GM03348 (cell line): ENCODE data around the gene GOLIM4.

ENCODE experiments used
- DNase-seq: peaks from one replicate; pipeline ENCODE4 v3.0.0; 2012; ENCODE audit warnings: low spot score

Gene GOLIM4

GRCh38 chr3:167992381-167992780, 103.3 kb downstream of the GOLIM4 start:
- no peak for DNase-seq

GRCh38 chr3:167991213-167991612, 104.5 kb downstream of the GOLIM4 start:
- no peak for DNase-seq

GRCh38 chr3:167989999-167990398, 105.7 kb downstream of the GOLIM4 start:
- no peak for DNase-seq

- no peak for DNase-seq
Measured at GRCh38 chr3:167989066-167989465, 106.7 kb downstream of the GOLIM4 start.

GRCh38 chr3:167983583-167983982, 112.1 kb downstream of the GOLIM4 start:
- no peak for DNase-seq

- DNase-seq, result no peak
Measured at GRCh38 chr3:167978486-167978885, 117.2 kb downstream of the GOLIM4 start.

- DNase-seq, result no peak
Measured at GRCh38 chr3:167978071-167978470, 117.7 kb downstream of the GOLIM4 start.

GRCh38 chr3:167976516-167977361, 119.0 kb downstream of the GOLIM4 start:
- DNase-seq, result no peak

GRCh38 chr3:167973901-167974300, 121.8 kb downstream of the GOLIM4 start:
- DNase-seq, result no peak

- no peak for DNase-seq
Measured at GRCh38 chr3:167973046-167973445, 122.7 kb downstream of the GOLIM4 start.

GRCh38 chr3:167972502-167972901, 123.2 kb downstream of the GOLIM4 start:
- DNase-seq, result no peak

- DNase-seq, result no peak
Measured at GRCh38 chr3:167969548-167969947, 126.2 kb downstream of the GOLIM4 start.

- DNase-seq, result no peak
Measured at GRCh38 chr3:167967257-167968036, 128.3 kb downstream of the GOLIM4 start.
